Spleen (tissue), 11 donors: ENCODE results near the gene WBP4. TPM values are rescaled to one million over a fixed set of nuclear protein-coding genes. Genes with fewer than 3 reads are reported as not detected.

Experiments
- DNase-seq: peaks from one replicate; pipeline ENCODE4 v3.0.0-alpha.2; 2020
- H3K27ac ChIP-seq, 8 donors: fragments of 200-600 bp; sonication (generic) in 7 of 8; 1 replicate in 4 of 8; 2 replicates in 4 of 8; pipeline versions ENCODE4 v1.5.0 to v1.8.0; 2016 to 2021; ENCODE audit warnings: inconsistent platforms in 4 of 8, mild to moderate bottlenecking in 4 of 8, moderate library complexity in 1 of 8
- H3K27me3 ChIP-seq, 7 donors: fragments of 200-600 bp; sonication (generic) in 6 of 7; replicated peaks in 1 of 7; 1 replicate in 4 of 7; 2 replicates in 3 of 7; pipeline versions ENCODE4 v1.5.0 to v1.8.0; 2016 to 2021; ENCODE audit warnings: inconsistent platforms in 3 of 7, mild to moderate bottlenecking in 1 of 7
- H3K36me3 ChIP-seq, 6 donors: fragments of 200-600 bp; sonication (generic) in 5 of 6; 1 replicate in 4 of 6; 2 replicates in 2 of 6; pipeline versions ENCODE4 v1.5.0 to v1.8.0; 2016 to 2021; ENCODE audit warnings: inconsistent platforms in 2 of 6
- H3K4me1 ChIP-seq, 6 donors: fragments of 200-600 bp; sonication (generic) in 5 of 6; 1 replicate in 3 of 6; 2 replicates in 3 of 6; pipeline versions ENCODE4 v1.5.0 to v1.8.0; 2016 to 2021; ENCODE audit warnings: inconsistent platforms in 3 of 6
- H3K4me3 ChIP-seq, 8 donors: fragments of 200-600 bp; sonication (generic) in 7 of 8; 1 replicate in 4 of 8; 2 replicates in 4 of 8; pipeline versions ENCODE4 v1.5.0 to v1.8.0; 2016 to 2021; ENCODE audit warnings: inconsistent platforms in 4 of 8, mild to moderate bottlenecking in 4 of 8, moderate library complexity in 2 of 8
- H3K9me3 ChIP-seq, 8 donors: fragments of 200-600 bp; sonication (generic) in 7 of 8; 1 replicate in 4 of 8; 2 replicates in 4 of 8; pipeline versions ENCODE4 v1.5.0 to v1.8.0; 2016 to 2021; ENCODE audit warnings: inconsistent platforms in 4 of 8
- POLR2A ChIP-seq, 3 donors: fragments of 450-650 bp; IDR thresholded peaks; one replicate each; pipeline ENCODE4 v1.5.1; 2017; ENCODE audit warnings: antibody characterized with exemption in 3 of 3, mild to moderate bottlenecking in 1 of 3
- POLR2AphosphoS5 ChIP-seq, 3 donors: sonication (generic); formaldehyde crosslinking; IDR thresholded peaks; one replicate each; pipeline ENCODE4 v1.5.1; 2017; ENCODE audit warnings: antibody characterized with exemption in 3 of 3
- WGBS, 5 donors: extraction: QIAGEN DNeasy Blood & Tissue Kit in 3 of 5; methylation state at CpG; one replicate each; pipeline versions ENCODE4 v1.1.5 to v1.1.7; 2013 to 2018; 5-methylcytosine and 5-hydroxymethylcytosine counted together
- intact Hi-C: fragments of 100-400 bp; cut with DNase I; formaldehyde crosslinking; loops from one replicate; pipeline ENCODE4 v1.15.0; 2023; ENCODE audit warnings: low total_unique reads
- polyA plus RNA-seq, 3 donors: library from polyadenylated mRNA; stranded (reverse); fragments of 200-250 nt; gene quantifications; one replicate each; pipeline ENCODE4 v1.2.1, GENCODE V29; 2013
- total RNA-seq, 7 donors: library from RNA; depleted of rRNA in 3 of 7; stranded (reverse); fragments of >200 nt in 3 of 7; fragmentation: NEBNext Ultra II Directional in 4 of 7; extraction: Animal tissue kit (Norgen Biotek cat#: 25700) in 4 of 7; gene quantifications; one replicate each; pipeline versions ENCODE4 v1.1.0 to v1.2.1, GENCODE V29; 2016 to 2021
- TF ChIP-seq, protein P1 (sequence below), 11 experiments: fragments of 200-600 bp in 7 of 11; fragments of 450-650 bp in 4 of 11; sonication (generic) in 4 of 11; IDR thresholded peaks in 8 of 11; conservative IDR thresholded peaks in 3 of 11; 1 replicate in 7 of 11; 2 replicates in 4 of 11; pipeline versions ENCODE4 v1.4.0 to v1.8.0; 2016 to 2021; ENCODE audit warnings: antibody characterized with exemption in 11 of 11, inconsistent platforms in 4 of 11, mild to moderate bottlenecking in 1 of 11
- donor health status: healthy with polysubstance abuse.
- donor health status: DM: no; HTN: no; CAD: no; lungs with moderate emphysema.
- donor health status: DM: no; HTN: no; CAD: no.
- donor health status: Bipolar disorder and iron deficiency.
- donor health status: healthy.
- donor health status: DM: no; HTN: no; CAD: no.
- donor health status: DM: yes; HTN: yes; CAD: no.

Gene WBP4
- total and polyA plus RNA-seq, 10 donors: 7.0 to 9.2 (median 8.4) TPM

DNA sequence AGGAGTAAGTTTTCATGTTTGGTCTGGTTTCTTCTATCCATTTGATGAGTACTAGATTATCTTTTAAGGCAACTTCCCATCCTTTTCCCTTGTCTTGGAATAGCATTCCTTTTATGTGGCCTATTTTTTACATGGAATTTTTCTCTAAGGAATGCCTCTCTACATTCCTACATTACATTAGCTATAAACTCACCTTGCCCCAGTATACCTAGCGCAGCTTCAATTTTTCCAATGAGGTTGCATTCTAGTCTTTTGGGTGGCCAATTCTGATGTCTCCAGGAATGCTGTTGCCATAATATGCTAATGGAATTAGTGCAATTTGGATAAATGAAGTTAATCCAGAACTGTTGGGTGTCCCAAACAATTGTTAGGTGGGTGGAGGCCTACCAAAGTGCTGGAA lies 37.5 kb downstream of the WBP4 start:
- Histone ChIP-seq H3K27me3 (no peaks in the 10 kb centered on the region), H3K9me3 (peaks cover 0 to 3% (median 0%) of the 10 kb centered on the region in 8 donors), H3K36me3 (no peaks in the 10 kb centered on the region), H3K27ac (no peak overlapping the region), H3K4me1 (no peaks in the 10 kb centered on the region), H3K4me3 (no peak overlapping the region)
- TF ChIP-seq, protein P1, sequence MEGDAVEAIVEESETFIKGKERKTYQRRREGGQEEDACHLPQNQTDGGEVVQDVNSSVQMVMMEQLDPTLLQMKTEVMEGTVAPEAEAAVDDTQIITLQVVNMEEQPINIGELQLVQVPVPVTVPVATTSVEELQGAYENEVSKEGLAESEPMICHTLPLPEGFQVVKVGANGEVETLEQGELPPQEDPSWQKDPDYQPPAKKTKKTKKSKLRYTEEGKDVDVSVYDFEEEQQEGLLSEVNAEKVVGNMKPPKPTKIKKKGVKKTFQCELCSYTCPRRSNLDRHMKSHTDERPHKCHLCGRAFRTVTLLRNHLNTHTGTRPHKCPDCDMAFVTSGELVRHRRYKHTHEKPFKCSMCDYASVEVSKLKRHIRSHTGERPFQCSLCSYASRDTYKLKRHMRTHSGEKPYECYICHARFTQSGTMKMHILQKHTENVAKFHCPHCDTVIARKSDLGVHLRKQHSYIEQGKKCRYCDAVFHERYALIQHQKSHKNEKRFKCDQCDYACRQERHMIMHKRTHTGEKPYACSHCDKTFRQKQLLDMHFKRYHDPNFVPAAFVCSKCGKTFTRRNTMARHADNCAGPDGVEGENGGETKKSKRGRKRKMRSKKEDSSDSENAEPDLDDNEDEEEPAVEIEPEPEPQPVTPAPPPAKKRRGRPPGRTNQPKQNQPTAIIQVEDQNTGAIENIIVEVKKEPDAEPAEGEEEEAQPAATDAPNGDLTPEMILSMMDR (IDR thresholded peaks at IDR 0.05 in 8 of 11, conservative IDR thresholded peaks at IDR 0.05 in 3 of 11): no peak
- TF ChIP-seq POLR2AphosphoS5 (IDR thresholded peaks at IDR 0.05): no peak
- TF ChIP-seq POLR2A (IDR thresholded peaks at IDR 0.05): no peak
- no peak for DNase-seq
- WGBS, 5 donors: 94 to 100% (median 100%) methylated on average over 1 of the region's 1 CpG
- intact Hi-C loops: no loop called here

DNA sequence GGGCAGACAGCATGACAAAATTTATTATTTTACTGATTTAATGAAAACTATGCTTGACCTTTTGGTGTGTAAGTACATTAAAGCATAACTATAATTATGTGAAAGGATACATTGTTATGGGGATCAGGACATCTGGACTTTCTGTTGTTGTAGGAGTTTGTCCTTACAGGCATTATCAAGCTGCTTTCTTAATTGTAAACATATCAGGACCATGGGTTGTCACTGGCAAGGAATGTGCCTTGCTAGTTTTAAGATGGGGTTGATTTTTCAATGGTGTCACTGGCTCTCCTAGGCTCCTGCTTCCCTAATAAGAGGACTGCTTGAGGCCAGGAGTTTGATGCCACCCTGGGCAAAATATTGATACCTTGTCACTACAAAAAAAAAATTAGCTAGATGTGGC lies 38.7 kb downstream of the WBP4 start:
- no peak overlapping the region for H3K4me3 ChIP-seq
- peaks cover 0 to 3% (median 0%) of the 10 kb centered on the region in 8 donors for H3K9me3 ChIP-seq
- H3K27ac ChIP-seq: no peak overlapping the region
- DNase-seq: no peak
- no peaks in the 10 kb centered on the region for H3K27me3 ChIP-seq
- no peaks in the 10 kb centered on the region for H3K36me3 ChIP-seq
- TF ChIP-seq, protein P1 (IDR thresholded peaks at IDR 0.05 in 8 of 11, conservative IDR thresholded peaks at IDR 0.05 in 3 of 11): no peak
- TF ChIP-seq POLR2AphosphoS5 (IDR thresholded peaks at IDR 0.05) (no peak), POLR2A (IDR thresholded peaks at IDR 0.05) (no peak)
- H3K4me1 ChIP-seq: no peaks in the 10 kb centered on the region
- intact Hi-C loops: no loop called here

DNA sequence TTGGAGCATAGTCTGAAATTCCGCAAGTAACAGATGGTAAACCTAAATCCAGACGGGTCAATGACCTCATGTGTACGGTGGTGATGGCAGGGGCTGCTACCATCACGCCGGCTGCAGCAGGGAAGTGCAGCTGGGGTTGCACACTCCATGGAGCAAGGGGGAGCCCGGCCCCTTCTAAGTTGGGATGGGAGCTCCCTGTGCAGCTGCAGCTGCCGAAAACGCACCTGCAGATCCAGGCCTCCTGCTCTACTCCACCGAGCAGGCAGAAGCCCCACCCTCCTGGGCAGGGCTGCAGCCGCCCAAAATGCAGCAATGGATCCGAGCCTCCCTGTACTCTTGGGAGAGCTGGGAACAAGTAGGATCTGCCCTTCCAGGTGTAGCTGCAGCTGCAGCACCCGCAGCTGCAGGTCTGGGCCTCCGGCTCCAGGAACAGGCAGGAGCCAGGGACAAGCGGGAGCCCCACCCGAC lies 45.8 kb downstream of the WBP4 start:
- no peaks in the 10 kb centered on the region for H3K4me1 ChIP-seq
- H3K27me3 ChIP-seq: no peaks in the 10 kb centered on the region
- TF ChIP-seq POLR2A (IDR thresholded peaks at IDR 0.05): no peak
- TF ChIP-seq, protein P1 (IDR thresholded peaks at IDR 0.05 in 8 of 11, conservative IDR thresholded peaks at IDR 0.05 in 3 of 11): no peak
- no peak for TF ChIP-seq POLR2AphosphoS5 (IDR thresholded peaks at IDR 0.05)
- H3K36me3 ChIP-seq: no peaks in the 10 kb centered on the region
- no peak for DNase-seq
- 88 to 93% (median 90%) methylated on average over 11 to 15 of the region's 15 CpGs for WGBS, 5 donors
- intact Hi-C loops: no loop called here
- no peaks in the 10 kb centered on the region for H3K9me3 ChIP-seq
- H3K4me3 ChIP-seq: no peak overlapping the region
- H3K27ac ChIP-seq: no peak overlapping the region

DNA sequence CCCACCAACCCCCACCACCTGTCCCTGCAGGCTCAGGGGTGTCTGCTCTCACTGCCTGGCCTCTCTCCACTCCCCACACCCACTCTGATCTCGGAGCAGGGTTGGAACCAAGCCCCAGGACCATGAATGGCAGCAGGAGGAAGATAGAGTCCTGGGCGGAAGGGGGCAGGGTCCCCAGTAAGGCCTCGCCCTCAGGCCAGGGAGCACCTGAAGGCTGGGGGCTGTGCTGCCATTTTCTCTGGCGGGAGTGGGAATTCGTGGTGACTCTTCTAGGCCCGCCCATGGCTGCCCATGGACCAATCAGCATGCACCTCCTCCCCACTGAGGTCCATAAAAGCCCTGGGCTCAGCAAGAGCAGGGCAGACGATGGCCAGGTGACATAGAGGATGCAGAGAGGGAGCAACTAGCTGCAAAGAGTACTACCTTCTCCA lies 46.3 kb downstream of the WBP4 start:
- intact Hi-C loops: no loop called here
- no peaks in the 10 kb centered on the region for H3K4me1 ChIP-seq
- DNase-seq: no peak
- no peaks in the 10 kb centered on the region for H3K36me3 ChIP-seq
- TF ChIP-seq POLR2A (IDR thresholded peaks at IDR 0.05) (no peak), POLR2AphosphoS5 (IDR thresholded peaks at IDR 0.05) (no peak)
- TF ChIP-seq, protein P1 (IDR thresholded peaks at IDR 0.05 in 8 of 11, conservative IDR thresholded peaks at IDR 0.05 in 3 of 11): no peak
- H3K4me3 ChIP-seq: no peak overlapping the region
- H3K9me3 ChIP-seq: no peaks in the 10 kb centered on the region
- H3K27me3 ChIP-seq: no peaks in the 10 kb centered on the region
- no peak overlapping the region for H3K27ac ChIP-seq
- WGBS, 5 donors: 85 to 93% (median 88%) methylated on average over 4 to 7 of the region's 7 CpGs
